SKM-1 (cell line): ENCODE data around the gene TNFAIP3.
A peak's percentile ranks its signal among the peaks of the same experiment; 100 is the strongest.
"Not testable (repeated sequence)": the region's sequence is repeated elsewhere in the genome, so short reads cannot be mapped to it uniquely, and the experiment has no call there.

ENCODE experiments used
- DNase-seq: peaks from one replicate; lab custom pipeline; 2025; ENCODE audit not compliant: unreplicated experiment; lab: John Stamatoyannopoulos, UW

TNFAIP3 gene

DNA sequence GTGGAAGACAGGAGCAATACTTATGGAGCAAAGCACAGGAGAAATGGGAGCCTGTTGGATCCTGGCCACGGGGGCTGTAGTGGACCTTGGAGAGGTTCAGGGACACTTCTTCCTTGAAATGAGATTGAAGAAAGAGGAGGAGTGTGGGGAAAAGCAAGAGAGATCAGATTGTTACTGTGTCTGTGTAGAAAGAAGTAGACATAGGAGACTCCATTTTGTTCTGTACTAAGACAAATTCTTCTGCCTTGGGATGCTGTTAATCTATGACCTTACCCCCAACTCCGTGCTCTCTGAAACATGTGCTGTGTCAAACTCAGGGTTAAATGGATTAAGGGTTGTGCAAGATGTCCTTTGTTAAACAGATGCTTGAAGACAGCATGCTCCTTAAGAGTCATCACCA, 22.7 kb upstream of the TNFAIP3 start:
- DNase-seq, result not testable (repeated sequence)

GRCh38 chr6:137844773-137845172, 22.3 kb upstream of the TNFAIP3 start:
- DNase-seq, result not testable (repeated sequence)

DNA sequence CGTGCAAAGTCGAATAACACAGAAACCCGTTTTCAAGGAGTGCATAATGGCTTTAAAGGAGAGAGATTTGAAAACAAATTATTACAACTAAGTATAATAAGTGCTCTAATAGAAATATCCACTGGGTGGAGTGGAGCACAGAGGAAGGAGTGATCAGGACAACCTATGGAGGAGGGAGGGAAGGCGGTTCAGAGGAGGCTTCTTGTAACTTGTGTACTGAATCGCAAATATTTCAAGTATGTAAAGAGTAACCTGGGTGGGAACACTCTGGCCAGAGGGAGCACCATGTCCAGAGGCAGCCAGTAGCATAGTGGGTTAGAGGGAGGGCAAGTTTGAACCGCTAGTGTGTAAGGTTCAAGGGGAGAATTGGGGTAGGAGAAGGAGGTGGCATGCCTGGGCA, 21.6 kb upstream of the TNFAIP3 start:
- no peak for DNase-seq

- DNase-seq, result no peak
These were observed 20.8 kb upstream of the TNFAIP3 start for GRCh38 chr6:137846274-137846673.

DNA sequence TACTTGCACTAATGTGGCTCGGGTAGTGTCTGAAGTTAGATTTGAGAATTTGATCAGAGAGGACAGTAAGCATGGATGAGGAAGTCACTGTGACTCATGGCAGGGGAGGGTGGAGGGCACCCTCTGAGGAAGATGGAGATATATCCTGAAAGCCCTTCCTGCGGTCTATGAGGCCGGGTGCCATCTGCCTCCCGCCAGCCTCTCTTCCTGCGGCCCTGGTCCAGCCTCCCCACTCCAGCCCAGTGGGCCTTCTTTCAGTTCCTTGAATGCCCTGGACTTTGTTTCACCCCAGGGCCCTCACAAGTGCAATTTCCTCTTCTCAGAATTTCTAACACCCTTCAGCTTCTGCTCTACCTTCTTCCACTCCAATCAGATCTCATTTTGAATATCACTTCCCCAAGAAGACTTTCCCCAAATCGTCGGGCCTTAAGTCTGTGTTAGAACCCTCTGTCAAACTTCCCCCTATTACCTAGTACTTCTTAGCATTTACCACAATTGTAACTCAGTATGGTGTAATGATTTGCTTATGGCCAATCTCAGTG, 20.2 kb upstream of the TNFAIP3 start:
- DNase-seq, result peak; percentile 95

DNA sequence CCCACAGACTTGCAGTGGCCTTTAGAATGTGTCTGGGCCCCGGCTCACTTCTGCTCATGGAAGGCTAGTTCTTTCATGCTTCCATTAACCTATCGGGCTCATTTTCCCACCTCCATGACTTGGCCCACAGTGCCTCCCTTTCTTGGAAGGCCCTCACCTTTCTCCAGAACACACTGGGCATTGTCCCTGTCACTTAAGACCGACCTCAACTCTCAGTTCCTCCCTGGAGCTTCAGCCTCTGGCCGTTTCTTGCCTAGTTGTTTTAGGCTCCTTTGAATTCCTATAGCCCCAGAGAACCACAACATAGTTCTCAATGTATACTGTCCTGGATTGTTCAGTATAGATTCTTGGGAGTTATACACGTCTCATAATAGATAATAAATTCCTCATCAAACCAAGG, 19.3 kb upstream of the TNFAIP3 start:
- DNase-seq, result no peak

DNA sequence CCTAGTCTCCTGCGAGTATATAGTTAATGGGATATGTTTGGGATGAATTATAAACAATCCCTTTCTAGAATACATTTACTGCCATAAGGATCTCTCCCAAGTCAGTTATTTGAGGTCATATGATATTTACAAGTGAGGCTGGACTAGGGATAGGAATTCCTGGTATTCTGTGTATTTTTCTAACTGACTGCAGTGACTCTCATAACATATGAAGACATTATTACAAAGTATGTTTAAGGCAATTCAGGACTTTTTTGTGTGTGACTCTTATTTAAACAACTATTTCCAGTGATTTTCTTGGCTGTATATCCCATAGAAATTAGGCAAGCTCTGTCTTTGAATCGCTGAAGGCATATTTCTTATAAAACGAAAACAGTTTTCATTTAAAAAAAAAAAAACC, 18.4 kb upstream of the TNFAIP3 start:
- DNase-seq, result no peak

DNA sequence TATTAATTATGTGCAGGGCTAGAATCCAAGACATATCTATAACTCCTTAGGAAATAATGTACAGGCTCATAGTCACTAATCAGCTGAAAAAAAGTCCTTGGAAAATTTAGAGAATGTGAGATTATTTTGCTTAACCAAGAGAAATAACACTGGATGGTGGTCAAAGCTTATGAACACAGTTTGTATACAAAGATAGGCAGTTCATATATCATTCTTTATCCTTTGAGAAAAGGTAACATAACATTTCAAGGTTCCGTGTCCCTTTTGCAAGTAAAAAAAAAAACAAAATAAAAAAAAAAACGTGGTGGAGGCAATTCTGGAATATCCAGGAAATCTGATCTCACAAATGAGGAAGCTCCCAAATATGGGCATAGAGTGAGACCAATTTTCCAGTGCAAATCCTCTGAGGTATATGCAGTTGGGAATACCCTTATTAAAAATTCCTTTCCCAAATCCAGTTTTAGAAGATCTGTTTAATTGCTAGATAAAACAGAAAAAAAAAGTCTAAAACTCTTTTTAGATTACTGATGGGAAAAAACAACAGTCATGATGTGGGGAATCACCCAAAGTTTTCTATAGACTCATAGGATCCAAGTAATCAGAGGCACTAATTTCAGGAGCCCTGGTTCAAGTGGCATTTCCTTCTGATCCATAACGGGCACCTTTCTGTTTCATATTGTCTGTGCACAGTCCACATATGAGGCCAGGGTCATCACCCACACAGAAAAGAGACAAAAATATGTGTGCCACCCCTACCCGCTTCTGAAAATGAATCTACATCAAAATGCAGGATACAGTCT, 17.7 kb upstream of the TNFAIP3 start:
- DNase-seq, result no peak

DNA sequence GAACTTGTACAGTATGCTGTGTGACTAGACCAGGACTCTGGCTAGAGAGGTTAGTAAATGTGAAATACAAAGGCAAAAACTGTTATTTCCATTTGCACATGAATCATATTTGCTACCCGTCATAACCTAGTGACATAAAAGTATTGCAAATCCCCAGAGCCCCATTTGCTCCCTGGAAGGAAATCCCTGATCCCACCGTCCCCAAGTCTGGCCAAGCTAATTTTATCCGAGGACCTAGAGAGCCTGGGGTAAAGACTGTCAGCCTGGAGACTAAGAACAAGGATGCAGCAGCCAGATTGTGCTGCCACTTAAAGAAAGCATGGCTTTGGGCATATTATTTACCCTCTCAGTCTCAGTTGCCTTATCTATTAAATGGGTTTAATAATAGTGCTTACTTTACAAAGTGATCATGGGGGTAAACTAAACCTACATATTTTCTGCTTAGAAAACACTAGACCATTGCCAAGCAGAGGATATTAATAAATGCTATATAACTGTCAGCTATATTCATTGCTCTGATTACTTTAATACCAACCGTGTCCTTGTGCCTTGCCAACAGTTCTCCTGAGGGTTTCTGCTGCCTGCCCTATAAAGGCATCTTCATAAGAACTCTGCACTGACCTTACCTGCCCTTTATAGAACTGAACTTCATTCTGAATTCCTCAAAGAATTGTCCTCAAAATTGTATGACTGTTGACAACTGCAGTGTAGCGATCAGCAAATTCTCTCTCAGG, 16.9 kb upstream of the TNFAIP3 start:
- no peak for DNase-seq

DNA sequence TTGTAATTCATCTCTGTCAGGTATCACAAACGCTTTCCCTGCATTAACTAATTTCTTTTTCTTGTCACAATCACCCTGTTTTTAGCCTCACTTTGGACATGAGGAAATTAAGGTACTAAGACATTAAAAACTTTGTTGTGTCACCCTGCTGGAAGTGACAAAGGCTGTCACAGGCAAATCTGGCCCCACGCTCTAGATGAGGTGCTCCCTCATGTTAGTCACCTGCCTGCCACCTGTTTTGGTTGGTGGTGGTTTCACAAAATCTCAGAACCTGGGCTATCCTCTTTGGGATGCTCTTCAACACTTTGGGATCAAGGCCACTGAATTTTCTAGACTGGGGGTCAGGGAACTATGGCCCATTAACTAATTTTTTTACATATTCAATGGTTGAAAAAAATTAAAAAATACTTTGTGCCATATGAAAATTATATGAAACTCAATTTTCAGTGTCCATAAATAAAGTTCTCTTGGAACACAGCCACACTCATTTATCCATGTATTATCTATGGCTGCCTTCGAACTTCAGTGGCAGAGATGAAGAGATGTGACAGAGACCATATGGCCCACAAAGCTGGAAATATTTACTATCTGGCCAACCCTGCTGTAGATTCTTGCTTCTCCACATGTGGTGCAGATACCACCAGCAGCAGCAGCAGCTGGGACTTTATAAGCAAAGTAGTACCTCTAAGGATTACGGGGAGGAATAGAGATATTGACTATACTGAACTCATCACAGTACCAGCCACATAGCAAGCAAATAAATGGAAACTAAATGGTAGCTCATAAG, 16.1 kb upstream of the TNFAIP3 start:
- no peak for DNase-seq

- DNase-seq, result no peak
These were observed 15.4 kb upstream of the TNFAIP3 start for GRCh38 chr6:137851669-137852068.

GRCh38 chr6:137852346-137852745, 14.7 kb upstream of the TNFAIP3 start:
- no peak for DNase-seq

DNA sequence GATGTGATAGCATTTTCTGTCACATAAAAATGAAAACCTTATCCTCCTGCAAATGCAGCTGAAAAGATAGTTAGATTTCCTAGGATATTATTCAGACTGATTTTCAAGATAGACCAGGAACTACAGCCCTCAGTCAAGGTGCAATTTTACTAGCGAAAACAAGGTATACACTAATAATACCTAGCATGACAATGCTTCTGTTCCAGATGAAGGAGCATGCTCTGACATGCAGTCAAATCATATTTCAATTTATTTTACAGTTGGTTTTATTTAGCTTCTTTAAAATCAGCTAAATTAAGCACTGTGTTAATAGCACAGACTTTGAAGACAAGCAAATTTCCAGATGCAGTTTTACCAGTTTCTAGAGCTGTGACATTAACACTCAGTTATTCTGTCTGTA, 14.2 kb upstream of the TNFAIP3 start:
- DNase-seq, result no peak

DNA sequence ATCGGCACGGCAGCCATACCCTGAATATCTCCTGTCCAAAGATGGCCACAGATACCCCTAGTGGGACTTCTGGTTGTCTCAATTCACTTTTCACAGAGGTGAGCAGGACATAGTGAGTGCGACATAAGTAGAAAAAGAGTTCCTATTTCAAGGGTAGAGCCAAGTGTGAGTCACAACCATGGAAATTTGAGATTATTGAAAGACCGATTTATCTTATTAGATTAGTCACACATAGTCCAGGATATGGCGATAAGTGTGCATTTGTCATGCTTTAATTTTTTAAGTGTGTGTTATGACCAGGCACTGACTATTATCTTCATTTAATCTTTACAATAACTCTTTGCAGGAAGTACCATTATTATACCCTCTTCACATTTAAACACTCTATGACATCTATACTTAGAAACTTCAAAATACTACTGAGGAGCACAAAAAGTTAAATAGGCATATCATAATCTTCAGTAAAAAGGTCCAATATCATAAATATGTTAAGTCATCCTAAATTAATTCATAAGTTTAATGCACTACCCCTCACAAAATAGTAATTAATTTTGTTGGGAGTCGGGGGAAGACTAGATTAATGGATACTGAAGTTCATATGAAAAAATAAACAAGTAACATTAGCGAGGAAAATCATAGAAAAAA, 13.4 kb upstream of the TNFAIP3 start:
- no peak for DNase-seq

DNA sequence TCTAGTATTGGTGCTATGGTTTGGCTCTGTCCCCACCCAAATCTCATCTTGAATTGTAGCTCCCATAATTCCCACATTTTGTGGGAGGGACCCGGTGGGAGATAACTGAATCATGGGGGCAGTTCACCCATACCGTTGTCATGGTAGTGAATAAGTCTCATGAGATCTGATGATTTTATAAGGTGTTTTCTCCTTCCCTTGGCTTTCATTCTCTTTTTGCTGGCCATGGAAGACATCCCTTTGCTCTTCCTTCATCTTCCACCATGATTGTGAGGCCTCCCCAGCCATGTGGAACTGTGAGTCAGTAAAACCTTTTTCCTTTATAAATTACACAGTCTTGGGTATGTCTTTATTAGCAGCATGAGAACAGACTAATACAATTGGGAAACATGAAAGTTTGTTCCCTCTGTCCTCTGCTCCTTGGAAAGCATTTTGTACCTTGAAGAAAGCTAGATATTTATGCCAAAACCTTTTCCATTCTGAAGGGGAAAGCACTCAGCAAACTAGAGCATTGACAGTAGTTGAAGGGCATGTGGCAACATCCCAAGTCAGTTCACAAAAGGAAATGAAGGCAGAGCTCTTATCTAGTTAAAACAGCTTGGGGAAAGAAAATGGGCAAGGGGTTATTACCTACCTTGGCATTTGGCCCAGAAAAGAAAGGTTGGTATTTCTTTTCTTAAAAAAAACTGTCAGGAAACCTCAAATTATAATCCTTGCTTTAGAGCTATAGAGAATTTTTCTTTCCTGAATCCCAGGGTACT, 10.7 kb upstream of the TNFAIP3 start:
- DNase-seq, result no peak

GRCh38 chr6:137859025-137859424, 8.0 kb upstream of the TNFAIP3 start:
- no peak for DNase-seq

DNA sequence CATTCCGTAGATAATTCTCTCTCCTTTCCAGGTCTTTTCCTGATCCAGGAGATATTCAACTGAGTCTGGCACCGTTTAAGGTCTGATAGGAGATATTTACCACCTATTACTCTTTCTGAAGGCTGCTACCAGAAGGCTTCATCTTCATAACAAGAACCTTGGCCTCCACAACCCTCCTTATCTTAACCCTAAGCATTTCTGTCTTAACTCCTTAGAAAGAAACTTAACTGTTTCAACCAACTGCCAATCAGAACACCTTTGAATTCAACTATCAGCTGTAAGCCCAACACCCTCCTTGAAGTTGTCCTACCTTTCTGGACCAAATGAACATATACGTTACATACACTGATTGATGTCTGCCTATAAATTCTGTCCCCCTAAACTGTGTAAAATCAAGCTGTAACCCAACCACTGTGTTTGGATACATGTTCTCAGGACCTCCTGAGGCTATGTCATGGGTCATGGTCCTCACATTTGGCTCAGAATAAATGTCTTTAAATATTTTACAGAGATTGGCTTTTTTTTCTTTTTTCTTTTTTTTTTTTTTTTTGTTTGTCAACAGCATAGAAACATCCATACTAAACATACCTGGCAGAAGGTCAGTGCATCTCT, 6.6 kb upstream of the TNFAIP3 start:
- no peak for DNase-seq

DNA sequence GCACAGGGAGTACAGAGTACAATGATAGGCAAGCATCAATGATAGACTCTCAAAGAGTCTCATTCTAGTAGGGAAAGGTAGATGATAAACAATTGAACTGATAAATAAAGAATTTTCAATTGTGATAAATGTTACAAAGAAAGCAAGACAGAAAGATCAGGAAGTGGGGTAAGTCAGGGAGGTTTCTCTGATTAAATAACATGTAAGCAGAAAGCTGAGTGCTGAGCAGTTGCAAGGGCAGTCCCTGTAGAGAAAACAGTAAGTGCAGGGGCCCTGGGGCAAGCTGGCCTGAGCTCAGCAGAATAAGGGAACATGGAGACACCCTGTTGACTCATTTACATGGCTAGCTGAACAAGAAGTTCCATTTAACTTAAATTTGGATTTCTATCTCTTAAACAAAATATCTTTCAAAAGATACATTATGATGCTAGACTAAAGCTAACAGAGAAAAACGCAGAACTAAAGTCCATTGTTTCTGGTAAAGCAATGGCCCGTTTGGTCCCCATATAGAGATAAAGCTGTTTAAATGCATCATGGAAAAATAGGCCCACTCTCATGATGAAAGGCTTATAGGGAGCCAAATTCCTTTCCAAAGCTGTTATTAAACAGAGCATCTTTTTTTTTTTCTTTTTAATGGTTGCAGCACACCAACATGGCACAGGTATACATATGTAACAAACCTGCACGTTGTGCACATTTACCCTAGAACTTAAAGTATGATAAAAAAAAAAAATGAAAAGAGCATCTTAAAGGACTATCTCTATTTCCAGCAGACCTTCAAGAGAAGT, 5.3 kb upstream of the TNFAIP3 start:
- DNase-seq, result no peak
